H1 (cell line): Measurements from ENCODE around the gene LRTM2.

Experiments used
- BCL11A ChIP-seq, 2 experiments: IDR thresholded peaks; one replicate each; pipeline ENCODE4 v1.6.1; 2011; ENCODE audit warnings: low read depth in 2 of 2, low read length in 2 of 2, mild to moderate bottlenecking in 2 of 2
- SP1 ChIP-seq: IDR thresholded peaks from 2 replicates; pipeline ENCODE4 v1.6.1; 2011; ENCODE audit warnings: low read depth, low read length

DNA sequence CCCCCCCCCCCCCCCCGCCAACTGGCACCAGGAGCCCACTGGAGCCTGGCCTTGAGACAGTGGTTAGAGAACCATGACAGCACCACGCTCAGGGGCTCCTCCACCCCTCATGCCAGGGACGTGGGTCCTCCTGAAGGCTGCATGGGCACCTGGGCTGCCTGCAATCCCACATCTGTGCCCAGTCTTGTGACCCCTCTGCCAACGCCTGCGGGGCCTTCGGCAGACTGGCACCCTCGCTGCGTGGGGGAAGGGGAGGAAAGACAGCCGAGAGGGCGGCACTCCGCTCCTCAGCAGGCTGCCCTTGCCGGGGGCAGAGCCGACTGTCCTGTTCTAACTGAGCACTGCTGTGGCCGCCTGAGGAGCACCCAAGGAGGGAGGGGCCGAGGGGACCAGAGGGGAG is 6.0 kb downstream of the LRTM2 start:
- TF ChIP-seq SP1 (no peak), BCL11A (IDR thresholded peaks at IDR 0.05; ENCODE audit: low read depth in 2 of 2, low read length in 2 of 2) (no peak)
